Measurements from ENCODE around the gene PRCC. TPM values are rescaled to one million over a fixed set of nuclear protein-coding genes. Genes with fewer than 3 reads are reported as not detected.

PRCC gene
- total RNA-seq, 4 donors from 2014 or later = 22.7 to 71.9 (median 29.1) TPM

- Histone ChIP-seq H3K9me3 (no peaks in the 10 kb centered on the region), H3K36me3 (no peaks in the 10 kb centered on the region), H3K4me3 (no peak overlapping the region), H3K4me1 (no peaks in the 10 kb centered on the region), H3K27ac (no peak overlapping the region), H3K27me3 (peaks cover 4 to 8% of the 10 kb centered on the region in 2 donors)
- no peak for TF ChIP-seq CTCF (IDR thresholded peaks at IDR 0.05)
- intact Hi-C loops (cut with DNase I; ENCODE audit: low total_unique reads) = no loop called here
- no peak for DNase-seq
Observed at GRCh38 chr1:156845055-156845952, 78.0 kb downstream of the PRCC start.

- no peak overlapping the region for H3K4me3 ChIP-seq
- H3K27me3 ChIP-seq = peaks cover 4 to 8% of the 10 kb centered on the region in 2 donors
- DNase-seq = no peak
- H3K36me3 ChIP-seq = no peaks in the 10 kb centered on the region
- H3K9me3 ChIP-seq = no peaks in the 10 kb centered on the region
- intact Hi-C loops (cut with DNase I; ENCODE audit: low total_unique reads) = no loop called here
- H3K27ac ChIP-seq = no peak overlapping the region
- H3K4me1 ChIP-seq = no peaks in the 10 kb centered on the region
- no peak for TF ChIP-seq CTCF (IDR thresholded peaks at IDR 0.05)
- TF ChIP-seq POLR2A (IDR thresholded peaks at IDR 0.05) = no peak
Observed at GRCh38 chr1:156845953-156846545, 78.7 kb downstream of the PRCC start.

- Histone ChIP-seq H3K36me3 (no peaks in the 10 kb centered on the region), H3K27me3 (peaks cover 4 to 8% of the 10 kb centered on the region in 2 donors), H3K27ac (no peak overlapping the region), H3K4me1 (no peaks in the 10 kb centered on the region), H3K9me3 (no peaks in the 10 kb centered on the region), H3K4me3 (no peak overlapping the region)
- TF ChIP-seq CTCF (IDR thresholded peaks at IDR 0.05) (no peak), POLR2A (IDR thresholded peaks at IDR 0.05) (no peak)
- DNase-seq = no peak
- intact Hi-C loops (cut with DNase I; ENCODE audit: low total_unique reads) = no loop called here
Observed at GRCh38 chr1:156846643-156847042, 79.3 kb downstream of the PRCC start.

GRCh38 chr1:156847591-156848460, 80.5 kb downstream of the PRCC start:
- Histone ChIP-seq H3K36me3 (no peaks in the 10 kb centered on the region), H3K27me3 (peaks cover 4 to 8% of the 10 kb centered on the region in 2 donors), H3K9me3 (no peaks in the 10 kb centered on the region), H3K4me3 (no peak overlapping the region), H3K27ac (no peak overlapping the region), H3K4me1 (no peaks in the 10 kb centered on the region)
- no peak for DNase-seq
- intact Hi-C loops (cut with DNase I; ENCODE audit: low total_unique reads) = no loop called here
- no peak for TF ChIP-seq POLR2A (IDR thresholded peaks at IDR 0.05)
- no peak for TF ChIP-seq CTCF (IDR thresholded peaks at IDR 0.05)

Data from uterus (tissue), 4 donors.